HEK293 (cell line): Measurements from ENCODE around the gene PITPNC1.

Experiments
- CTCF ChIA-PET: fragments of 350-600 bp; formaldehyde crosslinking; extraction: SDS; loops from one replicate; lab custom pipeline; 2021; ENCODE audit warnings: antibody characterized with exemption; lab: Yijun Ruan, JAX
- POLR2A ChIA-PET: fragments of 300-600 bp; formaldehyde crosslinking; extraction: SDS; loops from one replicate; lab custom pipeline; 2020; ENCODE audit warnings: antibody characterized with exemption, inconsistent platforms; lab: Yijun Ruan, JAX
- H3K27ac ChIP-seq: fragments of 200-500 bp; sonication (Bioruptor generic); 2 replicates; pipeline ENCODE4 v1.5.1; 2014; ENCODE audit warnings: low read depth, low read length, control low read depth, inconsistent platforms; ENCODE audit errors: extremely low read depth
- H3K36me3 ChIP-seq, 2 experiments: fragments of 200-500 bp in 1 of 2; sonication (Bioruptor generic) in 1 of 2; 1 replicate in 1 of 2; 2 replicates in 1 of 2; pipeline ENCODE4 v1.5.1; 2014 to 2017; ENCODE audit warnings: inconsistent platforms in 2 of 2, low read length in 2 of 2; ENCODE audit not compliant: control insufficient read depth in 2 of 2, insufficient read depth in 1 of 2
- H3K4me1 ChIP-seq: fragments of 200-500 bp; sonication (Bioruptor generic); 2 replicates; pipeline ENCODE4 v1.5.1; 2014; ENCODE audit warnings: mild to moderate bottlenecking, low read length, inconsistent platforms; ENCODE audit not compliant: control insufficient read depth, insufficient read depth
- H3K4me3 ChIP-seq: 2 replicates; pipeline ENCODE4 v1.5.1; 2011; ENCODE audit warnings: low read depth, mild to moderate bottlenecking, control low read depth, low read length, moderate library complexity
- H3K9me3 ChIP-seq: fragments of 200-500 bp; sonication (Bioruptor generic); 2 replicates; pipeline ENCODE4 v1.5.1; 2014; ENCODE audit warnings: low read depth, low read length, inconsistent platforms; ENCODE audit not compliant: control insufficient read depth, insufficient read depth
- BCL11A ChIP-seq: fragments of 450-650 bp; formaldehyde crosslinking; IDR thresholded peaks from 2 replicates; pipeline ENCODE4 v1.5.1; 2016; ENCODE audit warnings: low read depth, missing biosample characterization, missing genetic modification characterization
- GLI4 ChIP-seq: fragments of 450-650 bp; formaldehyde crosslinking; IDR thresholded peaks from 2 replicates; pipeline ENCODE4 v1.5.1; 2016; ENCODE audit warnings: missing biosample characterization, missing genetic modification characterization
- SP3 ChIP-seq: fragments of 450-650 bp; formaldehyde crosslinking; IDR thresholded peaks from 2 replicates; pipeline ENCODE4 v1.5.1; 2016; ENCODE audit warnings: missing biosample characterization, missing genetic modification characterization
- ZNF112 ChIP-seq: fragments of 450-650 bp; formaldehyde crosslinking; IDR thresholded peaks from 2 replicates; pipeline ENCODE4 v1.5.0; 2017; ENCODE audit warnings: missing biosample characterization, missing genetic modification characterization
- ZNF138 ChIP-seq: fragments of 450-650 bp; formaldehyde crosslinking; IDR thresholded peaks from 2 replicates; pipeline ENCODE4 v1.5.1; 2016; ENCODE audit warnings: missing biosample characterization, missing genetic modification characterization, borderline replicate concordance
- ZNF148 ChIP-seq: fragments of 450-650 bp; formaldehyde crosslinking; IDR thresholded peaks from 2 replicates; pipeline ENCODE4 v1.5.0; 2017; ENCODE audit warnings: missing biosample characterization, missing genetic modification characterization, borderline replicate concordance
- ZNF311 ChIP-seq: fragments of 450-650 bp; formaldehyde crosslinking; IDR thresholded peaks from 2 replicates; pipeline ENCODE4 v1.5.1; 2017; ENCODE audit warnings: missing biosample characterization, missing genetic modification characterization, borderline replicate concordance
- ZNF426 ChIP-seq: fragments of 450-650 bp; formaldehyde crosslinking; IDR thresholded peaks from 2 replicates; pipeline ENCODE4 v1.5.1; 2017; ENCODE audit warnings: missing biosample characterization, missing genetic modification characterization, mild to moderate bottlenecking, inconsistent platforms, moderate library complexity
- ZNF513 ChIP-seq: fragments of 450-650 bp; IDR thresholded peaks from 2 replicates; pipeline ENCODE4 v1.5.1; 2018; ENCODE audit warnings: missing biosample characterization, missing genetic modification characterization
- ZNF585B ChIP-seq: fragments of 450-650 bp; formaldehyde crosslinking; IDR thresholded peaks from 2 replicates; pipeline ENCODE4 v1.5.1; 2016; ENCODE audit warnings: missing biosample characterization, missing genetic modification characterization
- ZNF610 ChIP-seq: fragments of 450-650 bp; formaldehyde crosslinking; IDR thresholded peaks from 2 replicates; pipeline ENCODE4 v1.5.1; 2016; ENCODE audit warnings: missing biosample characterization, missing genetic modification characterization, borderline replicate concordance
- ZNF692 ChIP-seq: fragments of 450-650 bp; formaldehyde crosslinking; IDR thresholded peaks from 2 replicates; pipeline ENCODE4 v1.5.1; 2016; ENCODE audit warnings: missing biosample characterization, missing genetic modification characterization
- ZSCAN23 ChIP-seq: fragments of 450-650 bp; formaldehyde crosslinking; IDR thresholded peaks from 2 replicates; pipeline ENCODE4 v1.5.1; 2016; ENCODE audit warnings: missing biosample characterization, missing genetic modification characterization
- TF ChIP-seq, protein P1 (sequence below): fragments of 450-650 bp; formaldehyde crosslinking; IDR thresholded peaks from 2 replicates; pipeline ENCODE4 v1.5.1; 2017; ENCODE audit warnings: missing biosample characterization, missing genetic modification characterization
- TF ChIP-seq, protein P2 (sequence below): fragments of 450-650 bp; formaldehyde crosslinking; IDR thresholded peaks from 2 replicates; pipeline ENCODE4 v1.5.1; 2016; ENCODE audit warnings: missing biosample characterization, missing genetic modification characterization

PITPNC1 gene

GRCh38 chr17:67520916-67521774, 144.1 kb downstream of the PITPNC1 start (continued):
- TF ChIP-seq, protein P1, sequence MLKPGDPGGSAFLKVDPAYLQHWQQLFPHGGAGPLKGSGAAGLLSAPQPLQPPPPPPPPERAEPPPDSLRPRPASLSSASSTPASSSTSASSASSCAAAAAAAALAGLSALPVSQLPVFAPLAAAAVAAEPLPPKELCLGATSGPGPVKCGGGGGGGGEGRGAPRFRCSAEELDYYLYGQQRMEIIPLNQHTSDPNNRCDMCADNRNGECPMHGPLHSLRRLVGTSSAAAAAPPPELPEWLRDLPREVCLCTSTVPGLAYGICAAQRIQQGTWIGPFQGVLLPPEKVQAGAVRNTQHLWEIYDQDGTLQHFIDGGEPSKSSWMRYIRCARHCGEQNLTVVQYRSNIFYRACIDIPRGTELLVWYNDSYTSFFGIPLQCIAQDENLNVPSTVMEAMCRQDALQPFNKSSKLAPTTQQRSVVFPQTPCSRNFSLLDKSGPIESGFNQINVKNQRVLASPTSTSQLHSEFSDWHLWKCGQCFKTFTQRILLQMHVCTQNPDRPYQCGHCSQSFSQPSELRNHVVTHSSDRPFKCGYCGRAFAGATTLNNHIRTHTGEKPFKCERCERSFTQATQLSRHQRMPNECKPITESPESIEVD = 0 out of 2 replicates have a peak, but pooled peaks have one; percentile 17

DNA sequence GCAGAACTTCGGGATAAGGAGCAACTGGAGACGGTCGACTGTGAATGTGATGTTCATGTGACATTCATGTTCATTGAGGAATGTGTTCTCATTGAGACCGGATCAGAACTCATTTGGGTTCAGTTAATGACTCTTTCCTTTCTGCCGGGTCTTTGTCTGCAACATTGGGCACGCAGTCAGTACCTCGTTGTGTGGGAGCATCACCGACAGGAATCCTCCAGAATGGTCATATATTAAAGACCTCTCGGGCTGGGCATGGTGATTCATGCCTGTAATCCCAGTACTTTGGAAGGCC, 144.6 kb downstream of the PITPNC1 start:
- H3K4me1 ChIP-seq = peaks cover 25% of the 10 kb centered on the region
- no peak overlapping the region for H3K27ac ChIP-seq
- H3K36me3 ChIP-seq = no peaks in the 10 kb centered on the region
- ChIA-PET POLR2A (interaction anchor here (0.6 kb wide), 1 partner anchor 16 kb away, joined by 4 read pairs; no protein-coding TSS in a partner anchor), CTCF (interaction anchor here (0.5 to 1.6 kb wide), 3 partner anchors 11 to 80 kb away, joined by 3 to 7 read pairs (median 4); no protein-coding TSS in a partner anchor)
- TF ChIP-seq BCL11A (tag by site-specific recombination) (no peak), ZNF112 (tag by site-specific recombination) (no peak), ZNF148 (tag by site-specific recombination) (no peak), ZNF513 (tag by site-specific recombination) (no peak), ZSCAN23 (no peak), ZNF585B (tag by site-specific recombination) (no peak), GLI4 (tag by site-specific recombination) (no peak), SP3 (tag by site-specific recombination) (no peak), ZNF426 (no peak), ZNF138 (tag by site-specific recombination) (no peak), ZNF610 (tag by site-specific recombination) (no peak), ZNF311 (tag by site-specific recombination) (no peak), ZNF692 (tag by site-specific recombination) (no peak)
- TF ChIP-seq, protein P2, sequence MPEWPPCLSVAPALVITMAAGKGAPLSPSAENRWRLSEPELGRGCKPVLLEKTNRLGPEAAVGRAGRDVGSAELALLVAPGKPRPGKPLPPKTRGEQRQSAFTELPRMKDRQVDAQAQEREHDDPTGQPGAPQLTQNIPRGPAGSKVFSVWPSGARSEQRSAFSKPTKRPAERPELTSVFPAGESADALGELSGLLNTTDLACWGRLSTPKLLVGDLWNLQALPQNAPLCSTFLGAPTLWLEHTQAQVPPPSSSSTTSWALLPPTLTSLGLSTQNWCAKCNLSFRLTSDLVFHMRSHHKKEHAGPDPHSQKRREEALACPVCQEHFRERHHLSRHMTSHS = no peak
- H3K4me3 ChIP-seq = no peak overlapping the region
- no peaks in the 10 kb centered on the region; the same call in 1 of the 2 replicates for H3K9me3 ChIP-seq
